Nephron (organoid): Measurements from ENCODE around the gene RERE.

Experiments used
- H3K27ac Mint-ChIP-seq, 3 experiments: 2 replicates each; pipeline ENCODE4 v1.8.0; 2020; ENCODE audit warnings: mixed read lengths in 3 of 3, mild to moderate bottlenecking in 2 of 3, moderate library complexity in 1 of 3
- H3K27me3 Mint-ChIP-seq: 2 replicates; pipeline ENCODE4 v1.8.0; 2021; ENCODE audit warnings: low read depth, mild to moderate bottlenecking, moderate library complexity, mixed read lengths
- H3K36me3 Mint-ChIP-seq: 2 replicates; pipeline ENCODE4 v1.8.0; 2020; ENCODE audit warnings: low read depth, mixed read lengths
- H3K4me1 Mint-ChIP-seq: 2 replicates; pipeline ENCODE4 v1.8.0; 2020; ENCODE audit warnings: mixed read lengths
- H3K4me3 Mint-ChIP-seq, 3 experiments: 2 replicates each; pipeline ENCODE4 v1.8.0; 2020; ENCODE audit warnings: mild to moderate bottlenecking in 3 of 3, mixed read lengths in 3 of 3, moderate library complexity in 2 of 3
- H3K9me3 Mint-ChIP-seq: 2 replicates; pipeline ENCODE4 v1.8.0; 2020; ENCODE audit warnings: mixed read lengths
- CTCF ChIP-seq, 3 experiments: fragments of 200-600 bp; sonication (generic); IDR thresholded peaks; one replicate each; pipeline ENCODE4 v1.5.0; 2021; ENCODE audit warnings: antibody characterized with exemption in 3 of 3; ENCODE audit not compliant: unreplicated experiment in 3 of 3

Gene RERE

GRCh38 chr1:8476006-8476405 is 341.4 kb downstream of the RERE start:
- Mint-ChIP-seq H3K9me3 (no peaks in the 10 kb centered on the region), H3K36me3 (peaks cover 10% of the 10 kb centered on the region), H3K27me3 (no peaks in the 10 kb centered on the region), H3K27ac (peak overlapping the region; percentile 56 to 84 (median 70)), H3K4me3 (no peak overlapping the region), H3K4me1 (peaks cover 61% of the 10 kb centered on the region)
- TF ChIP-seq CTCF (IDR thresholded peaks at IDR 0.05; ENCODE audit: unreplicated experiment in 3 of 3): no peak

GRCh38 chr1:8474369-8474768 is 343.1 kb downstream of the RERE start:
- no peaks in the 10 kb centered on the region for H3K27me3 Mint-ChIP-seq
- peaks cover 59% of the 10 kb centered on the region for H3K4me1 Mint-ChIP-seq
- no peak for TF ChIP-seq CTCF (IDR thresholded peaks at IDR 0.05; ENCODE audit: unreplicated experiment in 3 of 3)
- no peak overlapping the region for H3K4me3 Mint-ChIP-seq
- no peaks in the 10 kb centered on the region for H3K9me3 Mint-ChIP-seq
- H3K27ac Mint-ChIP-seq: peak overlapping the region; percentile 7 to 25 (median 23)
- H3K36me3 Mint-ChIP-seq: peaks cover 11% of the 10 kb centered on the region

GRCh38 chr1:8473891-8474300 is 343.5 kb downstream of the RERE start:
- Mint-ChIP-seq H3K27me3 (no peaks in the 10 kb centered on the region), H3K27ac (peak overlapping the region; percentile 7 to 25 (median 23)), H3K36me3 (peaks cover 9% of the 10 kb centered on the region), H3K4me3 (no peak overlapping the region), H3K9me3 (no peaks in the 10 kb centered on the region), H3K4me1 (peaks cover 56% of the 10 kb centered on the region)
- TF ChIP-seq CTCF (IDR thresholded peaks at IDR 0.05; ENCODE audit: unreplicated experiment in 3 of 3): no peak

GRCh38 chr1:8473121-8473875 is 344.1 kb downstream of the RERE start:
- Mint-ChIP-seq H3K4me1 (peaks cover 54% of the 10 kb centered on the region), H3K36me3 (peaks cover 8% of the 10 kb centered on the region), H3K9me3 (no peaks in the 10 kb centered on the region), H3K27ac (peak overlapping the region; percentile 25 to 45 (median 45)), H3K4me3 (no peak overlapping the region), H3K27me3 (no peaks in the 10 kb centered on the region)
- no peak for TF ChIP-seq CTCF (IDR thresholded peaks at IDR 0.05; ENCODE audit: unreplicated experiment in 3 of 3)

GRCh38 chr1:8472668-8473067 is 344.8 kb downstream of the RERE start:
- Mint-ChIP-seq H3K27ac (peak overlapping the region; percentile 25 to 45 (median 45)), H3K9me3 (no peaks in the 10 kb centered on the region), H3K4me1 (peaks cover 48% of the 10 kb centered on the region), H3K27me3 (no peaks in the 10 kb centered on the region), H3K36me3 (peaks cover 5% of the 10 kb centered on the region), H3K4me3 (no peak overlapping the region)
- no peak for TF ChIP-seq CTCF (IDR thresholded peaks at IDR 0.05; ENCODE audit: unreplicated experiment in 3 of 3)

GRCh38 chr1:8471451-8471850 is 346.0 kb downstream of the RERE start:
- H3K4me1 Mint-ChIP-seq: peaks cover 44% of the 10 kb centered on the region
- H3K9me3 Mint-ChIP-seq: no peaks in the 10 kb centered on the region
- H3K4me3 Mint-ChIP-seq: no peak overlapping the region
- no peak overlapping the region for H3K27ac Mint-ChIP-seq
- no peaks in the 10 kb centered on the region for H3K27me3 Mint-ChIP-seq
- no peak for TF ChIP-seq CTCF (IDR thresholded peaks at IDR 0.05; ENCODE audit: unreplicated experiment in 3 of 3)
- H3K36me3 Mint-ChIP-seq: peaks cover 5% of the 10 kb centered on the region
